HG02642 (cell line): ENCODE measurements around the gene PDLIM5.
A peak's percentile ranks its signal among the peaks of the same experiment; 100 is the strongest.
"Not testable (repeated sequence)": the region's sequence is repeated elsewhere in the genome, so short reads cannot be mapped to it uniquely, and the experiment has no call there.

Experiments used
- ATAC-seq: cut with Tn5 transposase; IDR thresholded peaks from one replicate; pipeline ENCODE4 v1.9.1; 2021; ENCODE audit warnings: mild to moderate bottlenecking; ENCODE audit not compliant: unreplicated experiment, poor library complexity

PDLIM5 gene

GRCh38 chr4:94486372-94486801 is 34.6 kb downstream of the PDLIM5 start:
- no peak for ATAC-seq

GRCh38 chr4:94488670-94489069 is 36.9 kb downstream of the PDLIM5 start:
- ATAC-seq = no peak

- no peak for ATAC-seq
Observed at GRCh38 chr4:94489098-94489497, 37.4 kb downstream of the PDLIM5 start.

- no peak for ATAC-seq
Observed at GRCh38 chr4:94490437-94490836, 38.7 kb downstream of the PDLIM5 start.

- no peak for ATAC-seq
Observed at GRCh38 chr4:94491322-94491721, 39.6 kb downstream of the PDLIM5 start.

- no peak for ATAC-seq
Observed at GRCh38 chr4:94495408-94495807, 43.7 kb downstream of the PDLIM5 start.

- no peak for ATAC-seq
Observed at GRCh38 chr4:94497690-94498089, 45.9 kb downstream of the PDLIM5 start.

GRCh38 chr4:94498502-94498901 is 46.8 kb downstream of the PDLIM5 start:
- no peak for ATAC-seq

GRCh38 chr4:94500685-94501084 is 48.9 kb downstream of the PDLIM5 start:
- ATAC-seq = no peak

GRCh38 chr4:94504545-94504944 is 52.8 kb downstream of the PDLIM5 start:
- peak; percentile 53 for ATAC-seq

GRCh38 chr4:94506822-94507221 is 55.1 kb downstream of the PDLIM5 start:
- no peak for ATAC-seq

GRCh38 chr4:94507281-94507680 is 55.5 kb downstream of the PDLIM5 start:
- no peak for ATAC-seq

GRCh38 chr4:94507708-94508107 is 56.0 kb downstream of the PDLIM5 start:
- no peak for ATAC-seq

GRCh38 chr4:94508296-94508695 is 56.6 kb downstream of the PDLIM5 start:
- ATAC-seq = no peak

GRCh38 chr4:94508806-94509205 is 57.1 kb downstream of the PDLIM5 start:
- ATAC-seq = no peak

- ATAC-seq = no peak
Observed at GRCh38 chr4:94511591-94511990, 59.8 kb downstream of the PDLIM5 start.

- ATAC-seq = not testable (repeated sequence)
Observed at GRCh38 chr4:94513532-94513931, 61.8 kb downstream of the PDLIM5 start.

GRCh38 chr4:94515365-94515764 is 63.6 kb downstream of the PDLIM5 start:
- ATAC-seq = no peak

GRCh38 chr4:94516067-94516466 is 64.3 kb downstream of the PDLIM5 start:
- no peak for ATAC-seq

GRCh38 chr4:94516999-94517398 is 65.3 kb downstream of the PDLIM5 start:
- ATAC-seq = no peak

GRCh38 chr4:94517492-94517891 is 65.8 kb downstream of the PDLIM5 start:
- ATAC-seq = no peak

- ATAC-seq = no peak
Observed at GRCh38 chr4:94519019-94519418, 67.3 kb downstream of the PDLIM5 start.
